ENCODE data around the gene ANKRD53.
A peak's percentile ranks its signal among the peaks of the same experiment; 100 is the strongest.

Gene ANKRD53

GRCh38 chr2:70956141-70956540 is 22.3 kb upstream of the ANKRD53 start:
- no peak overlapping the region for H3K4me3 ChIP-seq (replicated peaks in 1 of 2; ENCODE audit: low read depth in 2 of 2, low read length in 2 of 2)
- TF ChIP-seq CTCF (IDR thresholded peaks at IDR 0.05; ENCODE audit: low read depth, low read length) = no peak
- no peak for DNase-seq (ENCODE audit: low read depth in 2 of 2)

GRCh38 chr2:70957798-70958197 is 20.6 kb upstream of the ANKRD53 start:
- no peak for DNase-seq (ENCODE audit: low read depth in 2 of 2)
- H3K4me3 ChIP-seq (replicated peaks in 1 of 2; ENCODE audit: low read depth in 2 of 2, low read length in 2 of 2) = no peak overlapping the region
- TF ChIP-seq CTCF (IDR thresholded peaks at IDR 0.05; ENCODE audit: low read depth, low read length) = no peak

- DNase-seq (ENCODE audit: low read depth in 2 of 2) = no peak
- no peak overlapping the region for H3K4me3 ChIP-seq (replicated peaks in 1 of 2; ENCODE audit: low read depth in 2 of 2, low read length in 2 of 2)
- no peak for TF ChIP-seq CTCF (IDR thresholded peaks at IDR 0.05; ENCODE audit: low read depth, low read length)
These were observed 19.7 kb upstream of the ANKRD53 start for GRCh38 chr2:70958759-70959158.

- H3K4me3 ChIP-seq (replicated peaks in 1 of 2; ENCODE audit: low read depth in 2 of 2, low read length in 2 of 2) = no peak overlapping the region
- TF ChIP-seq CTCF (IDR thresholded peaks at IDR 0.05; ENCODE audit: low read depth, low read length) = no peak
- no peak for DNase-seq (ENCODE audit: low read depth in 2 of 2)
These were observed 19.1 kb upstream of the ANKRD53 start for GRCh38 chr2:70959271-70959761.

GRCh38 chr2:70959851-70960832 is 18.3 kb upstream of the ANKRD53 start:
- no peak overlapping the region for H3K4me3 ChIP-seq (replicated peaks in 1 of 2; ENCODE audit: low read depth in 2 of 2, low read length in 2 of 2)
- TF ChIP-seq CTCF (IDR thresholded peaks at IDR 0.05; ENCODE audit: low read depth, low read length) = peak; percentile 13
- DNase-seq (ENCODE audit: low read depth in 2 of 2) = no peak

GRCh38 chr2:70960833-70961647 is 17.4 kb upstream of the ANKRD53 start:
- no peak for DNase-seq (ENCODE audit: low read depth in 2 of 2)
- no peak for TF ChIP-seq CTCF (IDR thresholded peaks at IDR 0.05; ENCODE audit: low read depth, low read length)
- H3K4me3 ChIP-seq (replicated peaks in 1 of 2; ENCODE audit: low read depth in 2 of 2, low read length in 2 of 2) = no peak overlapping the region
